ENCODE data around the gene WDR37. TPM values are rescaled to one million over a fixed set of nuclear protein-coding genes. Genes with fewer than 3 reads are reported as not detected.

Gene WDR37
- total RNA-seq, 1 donor from 2014 or later, result 8.5 TPM

DNA sequence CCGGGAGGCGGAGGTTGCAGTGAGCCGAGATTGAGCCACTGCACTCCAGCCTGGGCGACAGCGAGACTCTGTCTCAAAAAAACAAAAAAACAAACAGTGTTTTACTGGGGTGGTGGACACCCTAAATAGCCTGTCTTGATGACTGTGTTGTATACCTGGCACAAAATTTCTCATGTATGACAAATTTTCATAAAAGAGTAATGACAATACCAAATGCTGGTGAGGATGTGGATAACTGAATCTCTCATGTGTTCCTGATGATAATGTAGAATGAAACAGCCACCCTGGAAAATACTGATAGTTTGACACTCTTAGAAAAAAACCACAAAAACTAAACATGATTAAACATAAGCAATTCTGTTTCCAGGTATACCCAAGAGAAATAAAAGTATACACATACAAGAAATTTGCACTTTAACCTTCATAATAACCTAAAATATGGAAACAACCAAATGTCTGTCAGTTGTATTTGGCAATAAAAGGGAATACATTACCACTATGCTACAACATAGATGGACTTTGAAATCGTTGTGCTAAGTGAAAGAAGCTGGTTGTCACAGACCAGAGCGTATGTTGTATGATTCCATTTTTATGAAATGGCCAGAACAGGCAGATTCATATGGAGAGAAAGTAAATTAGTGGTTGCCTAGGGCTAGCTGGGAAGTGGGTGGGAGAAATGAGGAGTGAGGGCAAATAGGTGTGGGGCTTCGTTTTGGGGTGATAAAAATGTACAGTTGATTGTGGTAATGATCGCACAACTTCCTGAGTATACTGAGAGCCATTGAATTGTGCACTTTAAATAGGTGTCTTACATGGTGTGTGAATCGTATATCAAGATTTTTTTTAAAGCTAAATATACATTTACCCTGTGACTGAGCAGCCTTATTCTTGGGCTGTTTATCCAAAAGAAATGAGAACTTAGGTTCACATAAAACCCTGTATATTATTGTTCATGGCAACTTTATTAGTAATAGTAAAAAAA, 12.5 kb downstream of the WDR37 start:
- ATAC-seq (peak; percentile 71), DNase-seq (ENCODE audit: low spot score) (no peak)

DNA sequence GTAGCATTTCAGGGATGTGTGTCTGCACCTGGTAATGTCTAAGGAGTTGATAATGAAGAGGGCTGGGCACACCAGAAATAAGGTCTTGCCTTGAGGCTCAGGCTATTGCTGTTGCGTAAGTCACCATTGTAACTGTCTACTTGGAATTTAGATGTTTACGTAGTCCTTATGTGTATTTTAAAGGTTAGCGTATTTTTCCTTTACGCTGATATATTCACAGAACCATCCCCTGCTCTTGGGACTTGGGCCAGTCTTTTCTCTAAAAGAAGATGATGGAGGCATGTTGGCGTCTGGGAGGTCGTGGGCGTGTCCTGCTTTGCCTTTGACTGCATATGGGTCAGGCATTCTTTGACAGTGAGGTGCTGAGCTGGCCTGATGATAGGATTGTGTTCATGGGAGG, 14.7 kb downstream of the WDR37 start:
- no peak for DNase-seq (ENCODE audit: low spot score)
- no peak for ATAC-seq

DNA sequence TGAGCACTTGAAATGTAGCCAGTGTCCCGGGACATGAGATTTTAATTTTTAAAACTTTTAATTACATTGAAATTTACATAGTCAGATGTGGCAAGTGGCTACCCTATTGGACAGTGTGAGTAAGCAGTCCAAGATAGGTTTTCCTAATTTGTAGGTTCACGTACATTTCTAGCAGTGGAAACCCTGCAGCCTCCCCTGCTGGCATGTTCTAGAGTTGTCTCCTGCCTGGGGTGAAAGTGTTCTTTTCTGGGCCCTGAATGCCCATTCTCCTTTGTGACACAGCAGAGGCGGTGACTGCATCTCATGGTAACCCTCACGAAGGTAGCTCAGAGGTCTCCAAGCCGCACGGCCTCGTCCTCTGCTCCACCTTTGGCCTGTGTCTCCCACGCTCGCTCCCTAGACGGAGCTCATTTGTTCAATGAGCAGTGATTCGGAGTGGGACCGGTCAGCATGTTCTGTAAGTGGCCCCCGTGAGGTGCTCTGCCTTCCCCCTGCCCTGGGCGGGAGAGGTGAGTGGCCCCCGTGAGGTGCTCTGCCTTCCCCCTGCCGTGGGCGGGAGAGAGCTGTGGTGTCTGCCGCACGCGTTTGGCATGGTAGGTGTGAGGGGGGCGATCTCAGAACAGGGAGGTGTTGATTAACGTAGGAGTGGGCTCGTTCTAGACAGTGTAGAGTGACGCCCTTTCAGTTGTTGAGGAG, 18.0 kb downstream of the WDR37 start:
- ATAC-seq (peak; percentile 13), DNase-seq (ENCODE audit: low spot score) (no peak)

DNA sequence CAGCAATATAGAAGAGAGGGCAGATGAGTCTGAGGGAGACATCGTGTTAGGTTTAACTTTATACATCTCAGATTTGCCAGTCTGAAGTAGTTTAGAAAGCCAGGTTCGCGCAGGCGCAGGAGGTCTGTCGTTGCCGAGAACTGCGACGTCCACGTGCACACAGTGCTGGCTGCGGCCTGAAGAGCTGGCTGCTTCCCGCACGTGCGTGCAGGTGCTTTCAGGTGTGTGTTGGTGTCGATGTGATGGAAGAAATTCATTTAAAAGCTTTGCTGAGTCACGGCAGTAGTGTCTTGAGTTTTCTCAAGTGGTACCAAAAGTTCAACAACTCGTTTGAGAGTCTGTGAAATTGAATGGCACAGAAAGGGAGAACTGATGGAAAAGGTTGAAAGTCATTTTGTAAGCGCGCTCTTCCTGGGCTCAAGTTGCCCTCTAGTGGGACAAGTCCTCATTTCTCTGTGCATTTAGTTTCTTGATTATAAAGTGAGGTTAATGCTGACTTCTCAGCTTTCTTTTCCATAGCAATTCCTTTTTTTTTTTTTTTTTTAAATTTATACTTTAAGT, 18.6 kb downstream of the WDR37 start:
- DNase-seq (ENCODE audit: low spot score), result no peak
- ATAC-seq, result peak; percentile 72

DNA sequence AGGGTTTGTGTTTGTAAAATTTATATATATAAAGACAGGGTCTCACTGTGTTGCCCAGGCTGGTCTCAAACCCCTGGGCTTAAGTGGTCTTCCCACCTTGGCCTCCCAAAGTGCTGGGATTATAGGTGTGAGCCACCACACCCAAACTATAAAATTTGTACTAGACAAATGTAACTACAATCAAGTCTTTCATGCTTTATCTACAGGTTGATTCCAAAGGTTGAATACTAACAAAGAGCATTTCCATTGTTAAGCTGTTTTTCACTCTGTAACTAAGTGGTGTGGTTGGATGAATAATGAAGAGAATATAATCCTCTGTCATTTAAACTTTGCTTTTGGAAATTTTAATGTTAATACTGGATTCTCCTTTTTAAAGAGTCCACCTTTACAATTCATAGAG, 22.5 kb downstream of the WDR37 start:
- ATAC-seq, result no peak

DNA sequence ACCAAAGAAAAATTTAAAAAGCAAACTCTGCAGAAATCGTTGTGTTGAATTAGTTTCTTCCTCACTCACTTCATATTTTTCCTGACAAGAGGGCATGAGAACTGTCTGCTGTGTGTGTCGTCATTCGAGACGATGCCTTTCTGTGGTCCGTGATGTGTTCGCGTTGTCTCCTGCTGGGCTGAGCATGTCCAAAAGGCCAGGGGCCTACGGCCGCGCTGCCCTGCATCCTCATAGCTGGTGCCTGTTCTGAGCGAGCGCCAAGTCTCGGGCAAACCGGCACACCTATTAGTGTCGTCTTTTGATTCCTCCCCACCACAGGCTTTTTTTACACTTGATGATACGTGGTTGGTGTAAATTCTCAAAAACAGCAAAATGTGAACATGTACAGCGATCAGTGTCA, 27.4 kb downstream of the WDR37 start:
- ATAC-seq (no peak), DNase-seq (ENCODE audit: low spot score) (no peak)

More for the DNA sequence above, 22.5 kb downstream of the WDR37 start:
- DNase-seq (ENCODE audit: low spot score), result no peak

DNA sequence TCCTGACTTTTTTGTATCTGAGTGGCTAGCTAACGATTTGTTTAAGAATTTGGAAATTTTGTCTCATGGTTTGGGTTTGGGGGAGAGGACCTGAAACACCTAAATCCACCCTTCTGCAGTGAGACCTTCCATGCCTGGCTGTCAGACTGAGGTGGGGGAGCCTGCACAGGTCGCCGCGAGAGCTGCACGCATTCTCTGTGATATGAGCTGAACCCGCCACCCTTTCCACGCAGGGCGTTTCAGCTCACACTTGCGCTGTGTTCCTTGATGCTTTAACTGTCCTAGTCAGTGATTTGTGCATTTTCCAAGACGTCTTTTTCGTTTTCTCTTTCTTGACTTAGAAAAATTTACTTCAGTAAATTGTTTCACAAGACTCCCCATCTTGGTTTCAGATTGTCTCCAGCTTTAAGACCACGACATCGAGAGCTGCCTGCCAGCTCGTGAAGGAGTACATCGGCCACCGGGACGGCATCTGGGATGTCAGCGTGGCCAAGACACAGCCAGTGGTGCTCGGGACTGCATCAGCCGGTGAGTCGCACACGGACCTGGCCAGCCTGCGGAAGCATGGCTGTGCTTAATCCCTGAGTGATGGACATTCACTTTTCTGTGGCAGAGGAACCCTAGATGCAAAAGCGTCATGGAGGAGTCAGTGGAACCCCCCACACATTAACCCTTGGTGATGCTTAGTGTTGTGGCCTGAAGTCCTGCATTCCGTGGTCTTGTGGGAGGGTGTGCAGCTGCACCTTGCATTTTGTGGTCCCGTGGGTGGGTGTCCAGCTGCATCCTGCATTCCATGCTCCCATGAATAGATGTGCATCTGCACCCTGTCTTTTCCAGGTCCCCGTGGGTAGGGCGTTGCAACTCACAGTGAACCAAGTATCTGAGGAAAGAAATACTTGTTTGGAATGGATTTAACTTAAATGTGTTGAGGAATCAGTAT, 28.1 kb downstream of the WDR37 start:
- ATAC-seq, result no peak
- no peak for DNase-seq (ENCODE audit: low spot score)

DNA sequence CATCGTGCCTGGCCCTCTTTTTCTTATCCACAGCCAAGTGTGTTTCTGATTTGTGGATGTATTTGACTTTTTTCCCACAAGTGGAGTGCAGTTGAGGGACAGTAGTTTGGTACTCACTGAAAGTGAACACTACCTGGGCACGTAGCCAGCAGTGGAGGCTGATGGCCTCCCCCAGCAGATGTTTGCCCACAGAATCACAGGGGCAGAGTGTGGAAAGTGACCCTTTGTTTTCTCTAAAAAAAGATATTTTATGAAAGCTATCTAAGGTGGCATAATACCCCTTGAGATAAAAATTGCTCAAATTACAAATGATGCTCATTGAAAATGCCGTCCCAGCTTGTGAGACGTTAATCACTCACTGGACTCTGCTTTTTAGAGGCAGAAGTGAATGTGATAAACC, 29.1 kb downstream of the WDR37 start:
- DNase-seq (ENCODE audit: low spot score), result no peak

DNA sequence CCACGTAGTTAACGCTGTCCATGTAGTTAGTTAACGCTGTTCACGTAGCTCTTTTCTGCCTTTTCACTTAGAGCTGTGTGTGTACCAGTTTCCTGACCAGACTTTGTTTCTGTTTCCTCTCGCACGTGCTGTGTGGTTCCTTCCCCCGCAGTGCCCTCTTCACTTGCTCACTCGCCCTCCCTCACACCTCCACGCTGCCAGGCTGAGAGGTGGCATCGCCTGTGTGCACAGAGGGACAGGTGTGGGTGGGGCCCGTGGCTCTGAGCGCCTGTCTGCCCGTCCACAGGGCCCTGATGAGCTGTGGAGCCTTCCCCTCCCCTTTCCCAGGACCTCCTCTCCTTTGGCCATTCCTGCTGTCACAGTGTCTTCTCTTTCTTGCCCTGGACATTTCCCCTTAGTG, 30.6 kb downstream of the WDR37 start:
- ATAC-seq, result no peak
- DNase-seq (ENCODE audit: low spot score), result no peak

More for the DNA sequence above, 29.1 kb downstream of the WDR37 start:
- no peak for ATAC-seq

DNA sequence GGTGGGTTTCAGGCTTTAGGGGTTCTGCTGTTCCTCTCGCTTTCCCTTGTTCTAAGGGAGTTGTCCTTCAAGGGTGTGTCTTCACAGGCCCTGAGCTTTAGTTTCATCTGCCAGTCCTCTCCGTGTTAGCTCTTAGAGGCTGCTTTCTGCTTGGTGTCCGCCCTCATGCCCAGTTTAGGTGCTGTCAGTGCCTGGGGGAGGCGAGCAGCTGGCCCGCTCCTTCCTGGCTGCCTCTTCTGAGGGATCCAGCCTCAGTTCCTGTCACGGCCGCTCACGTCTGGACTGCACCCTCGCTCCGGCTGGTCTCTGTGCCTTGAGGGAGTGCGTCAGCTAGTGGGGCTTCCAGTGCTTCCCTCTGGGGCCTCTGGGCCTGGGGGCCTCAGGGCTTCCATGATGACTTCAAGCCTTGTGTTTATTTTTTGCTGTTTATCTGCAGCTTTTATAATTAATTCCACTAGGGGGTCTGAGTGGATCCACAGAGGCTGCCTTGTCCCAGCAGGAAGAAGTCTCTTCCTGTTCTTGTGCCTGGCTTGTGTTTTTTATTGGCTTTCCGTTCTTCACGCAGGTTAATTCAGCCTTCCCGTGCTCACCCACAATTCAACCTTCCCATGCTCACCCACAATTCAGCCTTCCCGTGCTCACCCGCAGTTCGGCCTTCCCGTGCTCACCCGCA, 33.0 kb downstream of the WDR37 start:
- no peak for ATAC-seq
- DNase-seq (ENCODE audit: low spot score), result no peak

DNA sequence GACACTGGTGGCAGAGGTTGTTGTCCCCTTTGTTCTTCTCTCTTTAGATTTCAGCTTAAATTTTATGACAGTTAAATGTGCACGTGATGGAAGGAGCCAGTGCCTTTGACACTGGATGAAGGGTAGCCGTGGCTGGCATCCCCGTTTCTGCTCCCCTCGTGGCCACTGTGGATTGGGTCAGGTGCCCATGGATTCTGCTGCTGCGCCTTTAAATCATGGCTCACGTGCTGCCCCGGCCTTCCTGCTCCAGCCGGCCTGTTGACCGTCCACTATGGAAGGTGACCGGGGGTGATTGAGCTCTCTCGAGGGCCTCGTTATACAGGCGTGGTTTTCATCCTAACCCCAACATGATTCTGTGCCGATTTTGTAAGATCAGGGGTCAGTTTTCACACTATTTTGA, 34.5 kb downstream of the WDR37 start:
- no peak for ATAC-seq
- no peak for DNase-seq (ENCODE audit: low spot score)

DNA sequence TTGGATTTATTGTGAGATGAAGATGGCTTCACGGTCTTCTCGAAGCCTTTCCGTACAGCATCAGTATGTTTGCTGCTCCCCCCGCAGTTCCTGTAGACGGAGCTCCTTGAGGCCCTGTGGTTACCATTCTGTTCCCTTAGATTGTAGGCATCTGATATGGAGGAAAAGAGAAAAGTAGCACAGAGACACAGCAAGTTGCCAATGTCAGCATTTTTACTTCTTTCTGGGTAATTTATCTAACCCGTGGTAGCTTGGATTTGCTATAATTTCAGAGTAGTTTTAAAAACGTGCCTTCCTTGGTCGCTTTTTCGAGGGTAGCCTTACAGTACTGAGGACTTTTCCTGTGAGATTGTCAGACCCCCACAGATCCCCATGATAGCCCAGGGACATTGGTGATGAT, 37.5 kb downstream of the WDR37 start:
- ATAC-seq, result no peak

DNA sequence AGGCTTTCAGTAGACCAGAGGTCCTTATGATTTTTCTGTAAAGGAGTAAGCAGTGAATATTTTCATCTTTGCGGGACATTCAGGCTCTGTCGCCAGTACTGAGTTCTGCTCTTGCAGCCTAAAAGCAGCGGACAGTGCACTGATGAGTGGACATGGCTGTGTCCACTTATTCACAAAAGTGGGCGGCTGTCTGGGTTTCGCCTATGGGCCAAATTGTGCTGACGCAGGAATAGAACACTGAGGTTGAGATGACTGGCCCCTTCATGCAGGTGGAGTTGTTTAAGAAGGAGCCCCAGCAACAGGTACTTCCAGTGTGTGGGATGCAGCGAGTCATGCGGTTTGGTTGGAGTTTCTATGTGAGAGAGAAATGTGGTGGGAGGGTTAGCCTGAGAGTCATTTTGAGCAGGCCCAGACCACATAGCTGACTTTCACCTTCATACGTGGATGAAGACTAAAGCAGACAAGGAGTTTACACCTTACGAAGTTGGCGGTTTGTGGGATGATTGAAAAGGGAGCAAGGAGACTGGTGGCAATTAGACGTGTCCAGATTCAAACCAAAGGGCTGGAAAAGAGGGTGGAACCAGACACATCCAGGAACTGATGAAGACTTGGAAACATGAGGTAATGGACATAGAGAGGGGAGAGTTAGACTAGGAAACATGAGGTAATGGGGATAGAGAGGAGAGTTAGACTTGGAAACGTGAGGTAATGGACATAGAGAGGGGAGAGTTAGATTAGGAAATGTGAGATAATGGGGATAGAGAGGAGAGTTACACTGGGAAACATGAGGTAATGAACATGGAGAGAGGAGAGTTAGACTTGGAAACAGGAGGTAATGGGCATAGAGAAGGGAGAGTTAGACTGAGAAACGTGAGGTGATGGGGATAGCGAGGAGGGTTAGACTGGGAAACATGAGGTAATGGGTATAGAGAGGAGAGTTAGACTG, 38.2 kb downstream of the WDR37 start:
- ATAC-seq, result no peak
- peak; percentile 24 for DNase-seq (ENCODE audit: low spot score)

More for the DNA sequence above, 37.5 kb downstream of the WDR37 start:
- no peak for DNase-seq (ENCODE audit: low spot score)

DNA sequence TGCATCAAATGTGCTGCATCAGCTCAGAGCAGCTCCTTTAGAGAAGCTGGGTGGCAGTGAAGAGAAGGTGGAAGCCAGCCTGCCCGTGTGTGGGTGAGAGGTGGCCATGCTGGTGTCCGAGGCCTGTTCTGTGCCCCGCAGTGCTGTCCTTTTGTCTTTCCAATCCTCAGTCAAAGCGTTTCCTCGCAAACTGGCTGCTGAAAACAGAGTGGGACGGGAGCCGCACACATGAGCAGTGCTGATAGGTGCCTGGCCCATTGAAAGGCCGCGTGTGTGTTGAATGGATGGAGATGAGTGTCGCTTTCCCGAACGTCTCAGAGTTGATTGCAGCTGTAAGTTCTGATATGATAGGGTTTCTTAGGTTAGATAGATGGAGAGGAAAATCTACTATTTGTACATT, 39.3 kb downstream of the WDR37 start:
- ATAC-seq (no peak), DNase-seq (ENCODE audit: low spot score) (peak; percentile 21)

DNA sequence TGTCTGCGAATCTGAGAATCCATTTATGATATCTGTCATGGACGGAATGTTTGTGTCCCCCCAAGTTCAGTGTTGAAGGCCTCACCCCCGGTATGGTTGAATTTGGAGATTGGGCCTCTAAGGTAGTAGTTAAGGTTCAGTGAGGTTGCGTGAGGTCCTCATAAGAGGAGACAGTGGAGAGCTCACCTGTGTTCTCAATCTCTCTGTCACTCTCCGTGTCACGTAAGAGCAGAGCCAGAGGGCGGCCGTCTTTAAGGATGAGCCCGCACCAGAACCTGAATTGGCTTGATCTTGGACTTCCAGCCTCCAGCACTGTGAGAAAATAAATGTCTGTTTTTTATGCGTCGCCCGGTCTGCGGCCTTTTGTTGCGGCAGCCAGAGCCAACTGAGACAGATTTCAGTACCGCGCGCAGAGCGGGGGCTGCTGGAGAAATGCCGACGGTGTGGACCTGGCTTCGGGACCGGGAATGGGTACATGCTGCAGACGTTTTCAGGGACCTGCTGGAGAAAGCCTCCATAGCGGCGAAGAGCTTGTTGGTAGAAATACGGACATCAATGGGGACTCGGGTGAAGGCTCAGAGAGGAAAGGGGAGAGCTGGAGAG, 40.2 kb downstream of the WDR37 start:
- DNase-seq (ENCODE audit: low spot score), result peak; percentile 27
- ATAC-seq, result no peak

DNA sequence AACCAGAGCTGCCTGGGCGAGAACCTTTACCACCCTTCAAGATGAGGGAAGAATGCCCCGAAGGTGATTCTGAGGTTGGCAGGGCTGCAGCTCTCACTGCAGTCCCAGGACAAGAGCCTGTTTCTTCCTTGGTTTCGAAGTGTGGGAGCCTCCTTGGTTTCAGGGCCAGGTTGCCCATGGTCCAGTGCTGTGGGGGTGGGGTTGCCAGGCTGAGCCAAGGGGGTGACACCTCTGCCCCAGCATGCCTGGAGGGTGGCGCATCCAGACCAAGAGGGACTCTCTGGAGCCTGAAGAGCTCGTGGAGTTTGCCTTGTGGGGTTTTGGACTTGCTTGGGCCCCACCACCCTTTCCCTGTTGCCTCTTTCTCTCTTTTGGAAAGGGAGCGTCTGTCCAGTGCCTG, 41.3 kb downstream of the WDR37 start:
- peak; percentile 35 for DNase-seq (ENCODE audit: low spot score)
- no peak for ATAC-seq

DNA sequence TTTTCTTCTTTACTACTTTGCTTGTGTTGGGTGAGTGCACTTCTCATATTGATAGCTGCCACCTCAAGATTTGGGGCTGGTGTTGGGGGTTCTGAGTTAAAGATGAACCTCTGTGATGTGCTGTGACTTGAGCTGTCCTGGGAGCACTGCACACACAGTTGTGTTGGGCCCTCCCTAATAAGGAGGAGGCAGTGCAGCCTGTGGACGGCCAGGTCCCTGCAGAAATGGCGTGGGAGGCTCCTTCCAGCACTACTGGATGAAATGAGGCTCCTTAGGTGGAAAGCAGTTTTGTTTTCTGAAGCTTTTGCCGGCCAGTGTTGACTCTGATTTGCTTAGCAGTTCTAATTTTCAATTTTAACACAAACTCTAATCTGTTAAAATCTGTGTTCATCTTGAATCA, 44.0 kb downstream of the WDR37 start:
- ATAC-seq, result no peak
- no peak for DNase-seq (ENCODE audit: low spot score)

DNA sequence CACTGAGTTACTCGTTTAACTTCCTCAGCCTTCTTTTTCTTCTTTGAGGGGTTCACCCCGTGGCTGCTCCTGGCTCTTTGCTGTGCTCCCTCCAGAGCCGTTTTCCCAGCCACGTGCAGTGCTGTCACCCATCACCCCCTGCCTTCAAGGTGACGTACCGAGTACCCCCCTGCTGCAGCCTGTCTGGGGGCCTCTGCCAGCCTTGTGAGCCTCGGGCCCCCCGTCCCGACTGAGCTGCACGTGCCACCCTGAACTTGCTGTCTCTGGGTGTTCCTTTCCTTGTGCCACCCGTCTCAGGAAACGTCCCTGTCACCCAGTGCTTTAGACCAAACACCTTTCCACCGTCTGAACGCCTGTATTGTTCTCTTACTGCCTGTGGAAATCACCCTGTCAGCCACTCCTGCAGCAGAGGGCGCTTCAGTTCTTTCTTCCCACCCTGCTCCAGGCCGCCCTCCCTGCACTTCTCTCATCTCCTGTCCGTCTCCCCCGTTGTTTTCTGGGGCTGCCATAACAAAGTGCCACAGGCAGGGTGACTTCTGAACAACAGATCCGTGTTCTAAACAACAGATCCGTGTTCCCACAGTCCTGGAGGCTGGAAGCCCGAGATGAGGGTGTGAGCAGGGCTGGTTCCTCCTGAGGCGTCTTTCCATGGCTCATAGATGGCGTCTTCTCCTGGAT, 44.6 kb downstream of the WDR37 start:
- DNase-seq (ENCODE audit: low spot score) (no peak), ATAC-seq (no peak)

Data from left lobe of liver (tissue), 2 donors.